Midbrain (tissue), 1 donor: ENCODE data around the gene RGS3.

ENCODE experiments used
- DNase-seq: peaks from one replicate; lab custom pipeline; 2025; lab: John Stamatoyannopoulos, UW

The RGS3 gene

DNA sequence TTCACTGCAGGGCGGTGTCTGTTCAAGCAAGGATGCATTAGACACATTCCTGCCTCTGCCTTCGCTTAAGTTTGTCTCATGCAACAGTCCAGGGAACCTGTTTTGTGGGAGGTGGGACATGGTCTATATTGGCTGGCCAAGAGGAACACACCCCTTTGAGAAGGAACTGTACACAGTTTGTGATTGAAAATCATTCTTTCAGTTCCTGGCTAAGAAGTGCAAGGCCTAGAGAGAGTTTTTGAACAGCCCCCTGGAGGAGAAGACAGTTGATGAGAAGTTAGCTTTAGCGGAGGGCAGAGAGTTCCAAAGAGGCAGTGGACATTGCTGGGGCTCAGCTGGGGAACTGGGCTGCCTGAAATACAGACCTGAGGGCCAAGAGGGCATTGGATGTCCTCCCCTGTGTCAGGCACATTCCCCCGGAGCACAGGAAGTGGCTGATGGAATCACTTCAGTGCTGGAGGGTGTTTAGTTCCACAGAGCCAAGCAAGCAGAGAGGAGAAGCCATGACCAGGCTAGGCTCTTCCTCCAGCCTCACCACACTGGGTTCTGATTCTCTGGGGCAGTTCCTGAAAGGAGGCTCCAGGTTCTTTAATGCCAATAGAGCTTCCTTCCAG, 66.6 kb downstream of the RGS3 start:
- no peak for DNase-seq

- no peak for DNase-seq
These were observed 67.4 kb downstream of the RGS3 start for GRCh38 chr9:113530942-113531341.

DNA sequence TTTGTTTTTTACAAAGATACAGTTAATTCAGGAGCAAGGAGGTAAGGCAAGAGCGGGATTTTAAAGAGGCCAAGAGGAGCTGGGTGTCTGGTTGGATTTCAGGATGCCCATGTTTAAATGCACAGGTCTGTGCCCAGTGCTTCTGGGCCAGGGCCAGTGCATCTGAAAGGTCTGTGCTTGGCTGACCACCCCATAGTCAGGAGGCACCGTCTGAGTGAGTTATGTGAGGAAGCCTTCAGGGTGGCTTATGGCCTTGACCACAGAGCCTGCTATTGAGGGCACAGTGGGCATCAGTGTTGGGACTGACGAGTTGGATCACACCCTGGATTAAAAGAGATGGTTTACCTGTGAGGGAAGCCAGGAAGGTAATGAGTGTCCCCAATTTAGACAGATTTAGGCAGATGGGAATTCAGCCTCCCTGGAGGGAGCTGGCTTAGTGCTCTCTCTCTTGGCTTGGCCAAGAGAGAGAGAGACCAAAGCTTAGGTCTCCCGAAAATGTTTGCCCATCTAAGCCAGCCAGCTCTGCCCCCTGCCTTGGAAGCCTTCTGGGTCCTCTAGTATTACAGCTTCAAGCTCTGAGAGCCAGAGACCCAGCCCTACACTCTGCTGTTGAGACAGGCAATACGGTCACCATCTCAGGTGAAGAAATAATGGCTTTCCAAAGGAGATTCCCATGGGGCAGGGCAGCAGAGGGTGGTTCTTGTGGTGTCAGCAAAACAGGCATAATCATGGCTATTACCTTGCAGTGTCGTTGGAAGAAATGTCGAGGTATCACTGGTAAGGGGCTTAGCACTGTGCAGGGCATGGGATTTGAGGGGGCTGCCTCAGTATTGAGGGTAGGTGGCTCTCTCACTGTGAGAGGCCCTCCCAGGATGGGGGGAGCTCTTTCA, 68.6 kb downstream of the RGS3 start:
- no peak for DNase-seq

GRCh38 chr9:113532809-113533190, 69.3 kb downstream of the RGS3 start:
- no peak for DNase-seq

DNA sequence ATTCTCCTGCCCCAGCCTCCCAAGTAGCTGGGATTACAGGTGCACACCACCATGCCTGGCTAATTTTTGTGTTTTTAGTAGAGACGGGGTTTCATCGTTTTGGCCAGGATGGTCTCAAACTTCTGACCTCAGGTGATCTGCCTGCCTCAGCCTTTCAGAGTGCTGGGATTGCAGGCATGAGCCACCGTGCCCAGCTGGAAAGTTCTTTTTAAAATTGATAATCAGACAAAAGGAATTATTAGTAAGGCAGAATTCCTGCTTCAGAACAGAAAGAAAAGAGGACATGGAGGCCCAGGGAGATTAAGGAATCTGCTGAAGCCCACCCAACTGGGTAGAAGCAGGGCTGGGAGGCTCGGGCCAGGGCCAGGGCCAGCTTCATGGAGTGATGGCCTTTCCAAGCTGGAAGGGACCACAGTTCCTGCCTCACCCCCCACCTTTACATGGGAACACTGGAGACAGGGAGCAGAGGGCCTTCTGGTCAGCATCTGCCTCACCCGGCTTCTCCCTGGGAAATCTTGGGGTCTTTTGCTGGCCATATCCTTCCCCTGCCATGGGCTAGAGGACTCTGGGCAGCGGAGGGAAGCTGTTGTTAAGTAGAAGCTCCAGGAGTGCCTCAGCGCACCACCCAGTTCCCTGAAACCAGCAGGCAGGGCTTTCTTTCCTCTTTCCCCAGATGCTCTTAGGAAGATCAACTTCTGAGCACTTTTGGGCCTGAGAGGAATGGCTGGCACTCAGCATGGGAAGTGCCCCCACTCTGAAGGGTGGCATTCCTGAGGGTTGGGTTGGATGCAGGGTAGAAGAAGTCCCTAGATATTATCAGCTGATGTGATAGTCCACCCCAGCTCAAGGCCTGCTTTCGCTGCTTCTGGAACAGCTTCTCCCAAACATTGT, 70.1 kb downstream of the RGS3 start:
- DNase-seq: no peak

- DNase-seq: no peak
These were observed 72.2 kb downstream of the RGS3 start for GRCh38 chr9:113535756-113536155.

GRCh38 chr9:113536166-113536482, 72.6 kb downstream of the RGS3 start:
- no peak for DNase-seq

DNA sequence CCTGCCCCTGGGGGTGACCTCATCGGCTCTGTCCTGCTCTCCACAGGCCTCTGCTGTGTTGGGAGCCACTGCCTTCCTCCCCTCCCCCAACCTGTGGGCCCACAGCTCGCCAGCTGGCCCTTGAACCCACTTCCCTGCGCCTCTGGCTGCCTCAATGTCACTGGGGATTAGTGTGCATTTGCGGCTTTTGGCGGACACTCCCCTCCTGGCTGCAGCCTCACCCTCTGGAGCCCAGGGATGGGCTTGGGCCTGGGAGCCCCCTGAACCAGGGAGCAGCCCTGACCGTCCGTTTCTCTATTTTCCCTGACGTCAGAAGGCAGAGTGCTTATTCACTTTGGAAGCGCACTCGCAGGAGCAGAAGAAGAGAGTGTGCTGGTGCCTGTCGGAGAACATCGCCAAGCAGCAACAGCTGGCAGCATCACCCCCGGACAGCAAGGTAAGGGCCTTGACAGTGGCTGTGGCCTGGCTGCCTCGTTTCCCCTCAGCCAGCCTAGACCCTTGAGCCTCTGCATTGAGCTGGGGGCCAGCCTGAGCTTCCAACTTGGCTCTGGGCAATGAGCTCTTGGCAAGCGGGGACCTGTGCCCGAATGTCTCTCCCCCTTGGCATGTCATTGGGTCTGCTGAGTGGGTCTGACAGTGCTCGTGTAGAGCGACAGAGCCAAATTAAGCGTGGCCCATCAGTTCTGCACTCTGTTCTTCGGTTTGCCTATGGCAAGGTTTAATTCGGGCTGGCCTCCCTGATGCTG, 73.1 kb downstream of the RGS3 start:
- DNase-seq: peak; percentile 93

GRCh38 chr9:113537229-113537810, 73.8 kb downstream of the RGS3 start:
- DNase-seq: peak; percentile 57

- no peak for DNase-seq
These were observed 74.6 kb downstream of the RGS3 start for GRCh38 chr9:113538131-113538530.

DNA sequence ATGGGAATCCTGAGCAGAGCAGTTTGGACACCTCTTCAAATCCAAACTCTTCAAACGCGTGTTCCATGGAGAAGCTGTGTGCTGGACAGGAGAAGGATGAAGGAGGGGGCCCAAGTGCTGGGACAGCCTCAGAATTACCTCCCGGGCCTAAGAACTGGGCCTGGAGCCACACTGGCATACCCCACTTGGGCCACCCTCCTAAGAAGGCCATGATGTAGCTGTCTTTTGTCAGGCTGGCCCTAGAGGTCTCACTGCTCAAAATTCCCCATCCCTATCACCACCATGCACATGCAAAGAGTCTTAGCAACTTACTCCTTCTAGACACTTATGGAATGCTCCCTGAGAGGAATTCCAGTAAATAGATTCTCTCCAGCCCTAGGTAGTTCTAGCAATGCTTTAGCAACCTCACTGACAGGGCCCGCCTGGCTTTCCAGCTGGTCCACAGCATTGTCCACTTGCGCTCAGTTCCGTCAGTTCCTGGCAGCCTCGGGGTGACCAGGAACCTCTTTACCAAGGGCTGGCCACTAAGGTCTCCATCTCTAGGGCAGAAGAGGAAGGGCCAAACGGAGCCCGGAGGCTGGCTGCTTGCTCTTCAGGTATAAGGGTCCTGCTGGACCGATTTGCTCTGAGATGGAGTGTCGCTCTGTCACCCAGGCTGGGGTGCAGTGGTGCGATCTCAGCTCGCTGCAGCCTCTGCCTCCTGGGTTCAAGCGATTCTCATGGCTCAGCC, 75.3 kb downstream of the RGS3 start:
- no peak for DNase-seq

GRCh38 chr9:113540466-113540865, 76.9 kb downstream of the RGS3 start:
- DNase-seq: no peak

DNA sequence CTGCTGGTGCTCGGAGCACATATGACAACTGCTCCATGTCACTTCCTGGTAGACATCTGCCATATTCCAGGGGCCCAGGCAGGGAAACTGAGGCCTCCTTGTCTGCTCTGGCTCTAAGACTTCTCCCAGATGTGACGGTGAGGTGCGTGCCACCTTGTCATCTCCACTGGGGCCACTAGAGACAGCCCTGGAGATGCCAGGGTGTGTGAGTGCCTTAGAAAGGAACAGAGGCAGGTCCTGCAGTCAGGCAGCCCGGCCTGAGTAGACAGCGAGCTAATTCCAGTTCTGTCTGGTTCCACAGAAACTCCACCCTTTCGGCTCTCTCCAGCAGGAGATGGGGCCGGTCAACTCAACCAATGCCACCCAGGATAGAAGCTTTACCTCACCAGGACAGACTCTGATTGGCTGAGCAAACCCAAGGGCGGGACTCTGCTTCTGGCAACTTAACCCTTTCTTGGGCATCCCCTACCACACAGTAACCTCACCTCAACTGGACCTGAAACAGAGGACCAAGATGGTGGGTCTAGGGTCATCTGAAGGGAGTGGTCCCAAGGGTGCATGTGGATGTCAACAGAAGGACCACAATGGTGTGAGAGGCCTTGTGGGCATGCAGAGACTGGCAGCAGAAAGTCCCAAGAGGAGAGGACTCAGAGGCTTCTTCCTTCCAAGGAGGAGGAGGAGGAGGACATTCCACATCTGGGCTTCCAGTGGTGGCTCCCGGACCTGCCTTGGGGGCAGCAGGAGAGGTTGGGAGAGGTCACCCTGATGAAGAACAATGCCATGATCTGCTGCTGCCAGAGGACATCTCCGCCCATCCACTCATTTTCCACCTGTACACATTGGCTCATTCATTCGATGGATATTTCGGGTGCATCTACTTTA, 77.7 kb downstream of the RGS3 start:
- DNase-seq: peak; percentile 71

GRCh38 chr9:113542006-113542405, 78.5 kb downstream of the RGS3 start:
- no peak for DNase-seq

- no peak for DNase-seq
These were observed 79.2 kb downstream of the RGS3 start for GRCh38 chr9:113542741-113543140.

DNA sequence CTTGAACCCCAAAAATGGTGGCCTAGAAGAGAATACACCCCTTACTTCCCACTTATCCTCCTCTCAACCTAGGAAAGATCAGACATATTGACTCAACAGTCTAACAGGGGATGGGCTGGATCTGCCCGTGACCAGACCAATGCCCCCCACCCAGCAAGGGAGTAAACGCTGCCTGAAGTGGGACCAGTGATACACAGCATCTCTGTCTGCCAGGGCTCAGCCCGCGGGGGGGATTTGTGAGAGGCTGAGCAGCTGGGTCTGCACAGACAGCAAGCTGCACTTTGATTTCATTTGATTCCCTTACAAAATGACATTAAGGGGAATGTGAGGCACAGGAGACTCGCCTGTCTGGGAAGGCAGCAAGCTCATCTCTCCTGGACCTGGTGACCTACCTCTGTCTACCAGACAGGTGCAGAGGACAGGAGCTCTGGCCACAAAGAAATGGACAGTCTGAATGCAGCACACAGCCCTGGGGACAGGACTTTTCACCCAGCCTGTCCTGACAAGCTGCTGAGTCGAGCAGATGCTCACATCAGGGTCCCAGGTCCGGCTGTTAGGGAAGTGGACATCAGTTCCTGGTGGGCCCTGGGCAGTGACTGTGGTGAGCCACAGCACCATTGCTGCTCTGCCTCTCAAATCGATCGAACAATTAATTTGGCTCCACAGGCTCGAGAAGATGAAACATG, 79.9 kb downstream of the RGS3 start:
- peak; percentile 43 for DNase-seq

DNA sequence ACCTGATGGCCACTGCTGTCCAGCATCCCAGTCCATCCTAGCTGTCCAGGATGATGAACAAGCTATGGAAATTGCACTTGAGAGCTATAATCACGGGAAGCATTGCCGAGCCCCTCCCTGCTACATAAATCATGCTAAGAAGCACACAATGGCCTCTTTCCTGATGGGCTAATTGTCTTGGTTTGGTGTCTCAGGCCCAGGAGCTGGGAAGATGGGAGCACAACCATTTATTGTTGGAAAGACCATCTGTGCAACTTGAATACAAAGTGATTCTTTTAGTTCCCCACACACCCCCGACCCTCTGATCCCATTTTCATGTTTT, 80.4 kb downstream of the RGS3 start:
- peak; percentile 43 for DNase-seq

DNA sequence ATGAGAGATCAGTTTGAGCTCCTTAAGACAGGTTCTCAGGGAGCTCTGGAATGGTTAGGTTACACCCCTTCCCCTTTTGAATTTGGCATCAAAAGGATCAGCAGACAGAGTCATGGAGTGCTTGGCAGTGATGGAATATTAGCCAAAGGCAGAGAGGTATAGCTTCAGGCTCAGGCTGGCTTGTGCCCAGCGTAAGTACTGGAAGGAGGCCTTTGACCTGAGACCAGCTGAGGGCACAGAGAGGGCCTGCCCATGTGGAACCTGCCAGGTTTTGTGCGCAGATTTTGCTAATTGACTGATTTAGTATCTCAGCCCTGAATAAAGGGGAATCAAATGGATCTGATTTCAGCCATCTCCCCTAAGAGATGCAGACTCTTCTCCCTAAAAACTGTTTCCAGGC, 81.5 kb downstream of the RGS3 start:
- DNase-seq: no peak

DNA sequence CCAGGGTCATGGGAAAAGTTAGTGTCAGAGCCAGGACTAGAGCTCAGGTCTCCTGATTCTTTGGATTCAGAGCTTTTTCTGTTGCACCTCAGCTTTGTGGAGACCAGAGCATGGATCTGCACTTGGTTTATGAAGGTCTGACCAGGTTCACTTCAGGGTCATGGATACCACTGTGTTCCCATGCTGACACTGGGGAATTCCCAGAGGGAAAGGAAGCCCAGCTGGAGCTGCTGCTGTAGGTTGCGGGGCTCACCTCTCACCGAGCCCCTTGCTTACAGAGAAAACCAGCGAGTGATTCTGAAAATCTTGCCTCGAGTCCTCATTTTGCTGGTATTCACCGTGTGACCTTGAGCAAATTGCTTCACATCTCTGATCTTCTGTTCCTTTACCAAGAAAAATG, 83.0 kb downstream of the RGS3 start:
- no peak for DNase-seq

GRCh38 chr9:113547501-113547900, 84.0 kb downstream of the RGS3 start:
- DNase-seq: no peak
